Loucy (cell line): ENCODE results near the gene BHLHE23.

ENCODE experiments used
- EZH2phosphoT487 ChIP-seq: fragments of 200-600 bp; IDR thresholded peaks from 2 replicates; pipeline ENCODE4 v1.6.1; 2018; ENCODE audit warnings: antibody characterized with exemption, mild to moderate bottlenecking, moderate library complexity, borderline replicate concordance
- TF ChIP-seq, protein P1 (sequence below): fragments of 200-600 bp; sonication (generic); conservative IDR thresholded peaks from 2 replicates; pipeline ENCODE4 v1.5.1; 2014; ENCODE audit warnings: mild to moderate bottlenecking, antibody characterized with exemption, low read length

DNA sequence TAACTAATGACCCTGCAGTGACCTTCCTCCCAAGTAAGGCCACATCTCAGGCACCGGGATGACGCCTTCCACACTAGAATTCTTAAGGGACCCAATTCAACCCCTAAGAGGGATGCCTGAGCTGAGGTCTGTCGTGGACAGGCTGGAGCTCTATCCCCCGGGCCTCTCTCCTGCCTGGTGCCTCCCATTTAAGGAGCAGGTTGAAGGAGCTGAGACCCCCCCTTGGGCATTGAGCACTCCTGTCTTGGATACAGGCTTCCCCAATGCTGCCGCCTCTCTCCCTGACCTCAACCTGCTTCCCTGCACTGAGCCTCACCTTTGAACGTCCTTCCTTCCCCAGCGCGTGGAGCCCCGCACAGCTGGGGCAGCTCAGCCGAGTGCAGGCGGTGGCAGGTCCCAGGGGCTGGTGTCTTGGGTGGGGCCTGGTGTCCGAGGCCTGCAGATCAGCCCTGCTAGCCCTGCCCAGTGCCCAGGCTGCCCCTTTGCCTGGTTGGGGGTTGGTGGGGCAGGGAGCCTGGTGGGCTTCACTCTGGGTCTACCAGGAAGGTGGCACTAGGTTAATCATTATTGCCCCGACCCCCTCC lies 19.9 kb upstream of the BHLHE23 start:
- TF ChIP-seq, protein P1, sequence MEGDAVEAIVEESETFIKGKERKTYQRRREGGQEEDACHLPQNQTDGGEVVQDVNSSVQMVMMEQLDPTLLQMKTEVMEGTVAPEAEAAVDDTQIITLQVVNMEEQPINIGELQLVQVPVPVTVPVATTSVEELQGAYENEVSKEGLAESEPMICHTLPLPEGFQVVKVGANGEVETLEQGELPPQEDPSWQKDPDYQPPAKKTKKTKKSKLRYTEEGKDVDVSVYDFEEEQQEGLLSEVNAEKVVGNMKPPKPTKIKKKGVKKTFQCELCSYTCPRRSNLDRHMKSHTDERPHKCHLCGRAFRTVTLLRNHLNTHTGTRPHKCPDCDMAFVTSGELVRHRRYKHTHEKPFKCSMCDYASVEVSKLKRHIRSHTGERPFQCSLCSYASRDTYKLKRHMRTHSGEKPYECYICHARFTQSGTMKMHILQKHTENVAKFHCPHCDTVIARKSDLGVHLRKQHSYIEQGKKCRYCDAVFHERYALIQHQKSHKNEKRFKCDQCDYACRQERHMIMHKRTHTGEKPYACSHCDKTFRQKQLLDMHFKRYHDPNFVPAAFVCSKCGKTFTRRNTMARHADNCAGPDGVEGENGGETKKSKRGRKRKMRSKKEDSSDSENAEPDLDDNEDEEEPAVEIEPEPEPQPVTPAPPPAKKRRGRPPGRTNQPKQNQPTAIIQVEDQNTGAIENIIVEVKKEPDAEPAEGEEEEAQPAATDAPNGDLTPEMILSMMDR: no peak
- no peak for TF ChIP-seq EZH2phosphoT487
